ENCODE results near the gene RGS9.

The RGS9 gene

DNA sequence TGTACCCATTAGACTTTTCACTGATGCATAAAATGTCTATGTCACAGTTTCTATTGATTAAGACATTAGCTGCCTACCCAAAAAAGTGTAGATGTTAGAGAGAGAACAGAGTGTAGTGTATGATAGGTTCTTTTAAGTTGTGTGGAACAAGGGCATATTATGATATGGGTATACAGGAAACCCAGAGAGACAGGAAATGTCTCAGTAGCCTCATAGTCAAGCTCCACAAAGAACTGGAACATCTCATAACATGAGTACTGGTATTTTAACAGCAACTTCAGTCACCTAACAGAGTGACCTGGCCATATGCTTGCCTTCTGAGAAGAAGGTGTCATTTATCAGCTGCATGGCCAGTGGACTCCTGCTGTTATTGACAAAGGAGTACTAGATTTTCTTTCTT is 128.1 kb downstream of the RGS9 start:
- DNase-seq: no peak

DNA sequence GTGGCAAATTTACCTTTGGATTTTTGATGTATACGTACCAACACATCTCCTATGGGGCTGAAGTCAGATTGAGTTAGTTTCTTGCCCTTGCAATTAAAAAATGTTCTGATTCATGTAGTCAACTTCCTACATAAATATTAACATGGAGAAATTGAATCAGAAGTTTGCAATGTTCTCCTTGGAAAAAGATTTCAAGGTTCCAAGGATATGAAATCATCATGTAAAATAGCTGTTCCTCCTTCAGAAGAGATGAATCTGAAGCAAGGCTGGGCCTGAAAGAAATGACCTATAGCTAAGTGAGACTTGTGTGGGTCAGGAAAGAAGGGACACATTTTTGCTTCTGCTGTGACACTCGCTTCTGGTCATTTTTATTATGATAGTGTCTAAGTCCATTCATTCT is 131.7 kb downstream of the RGS9 start:
- DNase-seq: no peak

- no peak for DNase-seq
Measured at GRCh38 chr17:65270499-65271253, 133.5 kb downstream of the RGS9 start.

DNA sequence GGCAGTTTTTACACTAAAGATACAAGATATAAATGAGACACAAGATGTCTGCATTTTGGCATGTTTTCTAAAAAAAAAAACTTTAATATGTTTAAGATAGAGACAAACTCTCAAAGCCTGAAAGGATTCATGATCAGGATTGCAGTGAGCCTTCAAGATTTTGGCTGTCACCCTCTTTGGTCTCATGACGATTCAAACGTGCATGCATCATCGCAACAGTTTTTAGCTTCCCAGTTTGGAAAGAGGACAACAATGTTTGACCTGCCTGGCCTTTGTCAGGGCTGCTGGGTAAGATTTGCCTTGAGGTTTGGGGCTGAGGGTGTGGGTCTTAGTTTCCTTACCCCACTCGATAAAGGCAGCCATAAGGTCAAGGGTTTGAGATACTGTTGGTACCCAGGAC is 134.1 kb downstream of the RGS9 start:
- DNase-seq: no peak

All from bone marrow (tissue), 2 donors.